Loucy (cell line): ENCODE data around the gene CIDEA.

Experiments used
- H2AFZ ChIP-seq: fragments of 200-600 bp; sonication (generic); 2 replicates; pipeline ENCODE4 v1.6.0; 2016; ENCODE audit warnings: antibody characterized with exemption, mild to moderate bottlenecking, low read length, moderate library complexity
- H3F3A ChIP-seq: fragments of 200-600 bp; 2 replicates; pipeline ENCODE4 v1.6.0; 2016; ENCODE audit warnings: antibody characterized with exemption, low read depth, mild to moderate bottlenecking
- H3K27me3 ChIP-seq: fragments of 200-600 bp; sonication (generic); 2 replicates; pipeline ENCODE4 v1.6.1; 2014; ENCODE audit warnings: low read length, mild to moderate bottlenecking; ENCODE audit not compliant: insufficient read depth, poor library complexity, severe bottlenecking
- H3K36me3 ChIP-seq: fragments of 200-600 bp; sonication (generic); 2 replicates; pipeline ENCODE4 v1.6.1; 2016; ENCODE audit warnings: low read length; ENCODE audit not compliant: insufficient read depth
- H3K4me1 ChIP-seq: fragments of 200-600 bp; sonication (generic); 2 replicates; pipeline ENCODE4 v1.5.1; 2014; ENCODE audit warnings: low read length, mild to moderate bottlenecking; ENCODE audit not compliant: insufficient read depth, poor library complexity, severe bottlenecking
- H3K4me2 ChIP-seq: fragments of 200-600 bp; sonication (generic); 2 replicates; pipeline ENCODE4 v1.6.0; 2014; ENCODE audit warnings: antibody characterized with exemption, low read length, low read depth, mild to moderate bottlenecking; ENCODE audit not compliant: poor library complexity, severe bottlenecking
- H3K4me3 ChIP-seq: fragments of 200-600 bp; sonication (generic); 2 replicates; pipeline ENCODE4 v1.5.1; 2014; ENCODE audit warnings: low read length, mild to moderate bottlenecking, mixed read lengths; ENCODE audit not compliant: poor library complexity, severe bottlenecking
- H3K79me2 ChIP-seq: fragments of 200-600 bp; sonication (generic); 2 replicates; pipeline ENCODE4 v1.6.1; 2014; ENCODE audit warnings: low read length; ENCODE audit not compliant: insufficient read depth
- H3K9ac ChIP-seq: fragments of 200-600 bp; sonication (generic); 2 replicates; pipeline ENCODE4 v1.6.0; 2014; ENCODE audit warnings: mild to moderate bottlenecking, low read depth, low read length, moderate library complexity; ENCODE audit not compliant: poor library complexity, severe bottlenecking
- H3K9me2 ChIP-seq: fragments of 200-600 bp; sonication (generic); replicated peaks from 2 replicates; pipeline ENCODE4 v1.6.1; 2016; ENCODE audit warnings: low read depth, low read length, mixed read lengths
- H3K9me3 ChIP-seq: fragments of 200-600 bp; sonication (generic); 2 replicates; pipeline ENCODE4 v1.6.1; 2014; ENCODE audit warnings: mild to moderate bottlenecking, antibody characterized with exemption, low read length, low read depth; ENCODE audit not compliant: insufficient read depth
- H4K20me1 ChIP-seq: fragments of 200-600 bp; sonication (generic); 2 replicates; pipeline ENCODE4 v1.6.0; 2014; ENCODE audit warnings: antibody characterized with exemption, low read length, mild to moderate bottlenecking; ENCODE audit not compliant: insufficient read depth, poor library complexity, severe bottlenecking
- CTCF ChIP-seq: fragments of 200-600 bp; sonication (generic); conservative IDR thresholded peaks from 2 replicates; pipeline ENCODE4 v1.5.1; 2014; ENCODE audit warnings: mild to moderate bottlenecking, antibody characterized with exemption, low read length
- EZH2phosphoT487 ChIP-seq: fragments of 200-600 bp; IDR thresholded peaks from 2 replicates; pipeline ENCODE4 v1.6.1; 2018; ENCODE audit warnings: antibody characterized with exemption, mild to moderate bottlenecking, moderate library complexity, borderline replicate concordance

Gene CIDEA

DNA sequence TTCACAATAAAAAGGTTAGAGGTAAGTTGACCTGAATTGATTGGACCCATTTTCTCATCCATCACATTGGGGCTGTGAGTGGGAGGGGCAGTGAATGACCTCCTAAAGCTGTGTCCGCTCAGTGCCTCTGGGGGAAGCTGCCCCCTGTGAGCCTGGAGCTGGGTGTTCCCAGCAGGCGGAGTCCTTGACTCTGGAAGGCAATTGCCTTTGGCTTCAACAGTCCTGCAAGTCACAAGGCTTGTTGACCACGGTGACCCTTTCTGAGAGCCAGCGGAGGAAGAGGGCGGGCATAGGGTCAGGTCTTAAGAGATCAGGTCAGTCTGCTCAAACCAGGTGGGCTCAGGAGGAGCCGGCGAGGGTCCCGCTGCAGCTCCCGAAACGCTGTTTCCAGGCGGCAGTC, 1.1 kb upstream of the CIDEA start:
- H3K27me3 ChIP-seq, result no peaks in the 10 kb centered on the region
- no peaks in the 10 kb centered on the region for H3K9me2 ChIP-seq
- no peaks in the 10 kb centered on the region for H3F3A ChIP-seq
- H3K9ac ChIP-seq, result no peak overlapping the region
- H4K20me1 ChIP-seq, result no peaks in the 10 kb centered on the region
- H3K9me3 ChIP-seq, result no peaks in the 10 kb centered on the region
- no peaks in the 10 kb centered on the region for H3K36me3 ChIP-seq
- H3K4me3 ChIP-seq, result no peak overlapping the region
- H3K79me2 ChIP-seq, result no peaks in the 10 kb centered on the region
- TF ChIP-seq EZH2phosphoT487 (no peak), CTCF (no peak)
- H3K4me2 ChIP-seq, result no peak overlapping the region
- H2AFZ ChIP-seq, result no peak overlapping the region
- H3K4me1 ChIP-seq, result no peaks in the 10 kb centered on the region

DNA sequence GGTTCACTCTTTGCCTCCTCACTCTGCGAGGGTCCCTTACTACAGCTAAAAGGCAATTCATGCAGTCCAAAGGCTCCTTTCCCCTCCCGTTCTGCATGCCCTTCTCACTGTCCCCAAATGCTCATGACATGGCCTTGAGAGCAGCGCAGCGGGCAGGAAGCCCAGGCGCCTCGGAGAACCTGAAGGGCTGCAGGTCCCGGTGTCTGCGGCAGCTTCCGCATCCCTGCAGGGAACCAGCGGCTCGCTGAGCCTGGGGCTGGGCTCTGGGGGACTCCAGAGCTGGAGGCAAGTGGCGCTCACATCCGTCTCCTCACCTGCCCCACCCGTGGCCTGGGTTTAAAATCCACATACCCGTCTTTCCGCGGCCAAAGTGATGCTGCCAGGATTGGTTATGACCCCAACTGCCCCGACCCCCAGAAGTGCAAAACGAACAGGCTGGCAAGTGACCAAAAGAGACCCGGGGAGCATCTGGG, 462 bp upstream of the CIDEA start:
- H3K27me3 ChIP-seq, result no peaks in the 10 kb centered on the region

GRCh38 chr18:12254820-12255511, 805 bp downstream of the CIDEA start:
- no peaks in the 10 kb centered on the region for H4K20me1 ChIP-seq
- TF ChIP-seq EZH2phosphoT487 (no peak), CTCF (no peak)
- no peaks in the 10 kb centered on the region for H3K4me1 ChIP-seq
- H3K9me2 ChIP-seq, result no peaks in the 10 kb centered on the region
- no peaks in the 10 kb centered on the region for H3K27me3 ChIP-seq
- H2AFZ ChIP-seq, result no peak overlapping the region
- no peaks in the 10 kb centered on the region for H3K9me3 ChIP-seq
- no peaks in the 10 kb centered on the region for H3F3A ChIP-seq
- no peaks in the 10 kb centered on the region for H3K79me2 ChIP-seq
- no peaks in the 10 kb centered on the region for H3K36me3 ChIP-seq
- H3K4me3 ChIP-seq, result no peak overlapping the region
- no peak overlapping the region for H3K9ac ChIP-seq
- no peak overlapping the region for H3K4me2 ChIP-seq

More for the DNA sequence above, 462 bp upstream of the CIDEA start:
- Histone ChIP-seq H3F3A (no peaks in the 10 kb centered on the region), H4K20me1 (no peaks in the 10 kb centered on the region), H3K9me3 (no peaks in the 10 kb centered on the region), H3K79me2 (no peaks in the 10 kb centered on the region), H2AFZ (no peak overlapping the region), H3K9me2 (no peaks in the 10 kb centered on the region), H3K36me3 (no peaks in the 10 kb centered on the region), H3K4me3 (no peak overlapping the region), H3K4me2 (no peak overlapping the region), H3K9ac (no peak overlapping the region), H3K4me1 (no peaks in the 10 kb centered on the region)
- TF ChIP-seq EZH2phosphoT487, result no peak

GRCh38 chr18:12255626-12256026, 1.5 kb downstream of the CIDEA start:
- no peaks in the 10 kb centered on the region for H3K27me3 ChIP-seq
- no peaks in the 10 kb centered on the region for H3K9me2 ChIP-seq
- no peaks in the 10 kb centered on the region for H3K36me3 ChIP-seq
- H3K9ac ChIP-seq, result no peak overlapping the region
- H3K4me3 ChIP-seq, result no peak overlapping the region
- TF ChIP-seq CTCF, result no peak
- TF ChIP-seq EZH2phosphoT487, result no peak
- no peaks in the 10 kb centered on the region for H3F3A ChIP-seq
- H2AFZ ChIP-seq, result no peak overlapping the region
- no peak overlapping the region for H3K4me2 ChIP-seq
- H3K79me2 ChIP-seq, result no peaks in the 10 kb centered on the region
- no peaks in the 10 kb centered on the region for H4K20me1 ChIP-seq
- H3K4me1 ChIP-seq, result no peaks in the 10 kb centered on the region
- no peaks in the 10 kb centered on the region for H3K9me3 ChIP-seq
